Central memory CD4-positive, alpha-beta T cell (primary cell): ENCODE results near the gene MEF2D.

Experiments used
- DNase-seq: peaks from one replicate; pipeline ENCODE4 v3.0.0; 2022

Gene MEF2D

GRCh38 chr1:156465747-156466365, 34.7 kb downstream of the MEF2D start:
- no peak for DNase-seq

- DNase-seq, result no peak
Measured at GRCh38 chr1:156464825-156465452, 35.6 kb downstream of the MEF2D start.

- DNase-seq, result no peak
Measured at GRCh38 chr1:156464335-156464734, 36.2 kb downstream of the MEF2D start.

GRCh38 chr1:156463874-156464273, 36.7 kb downstream of the MEF2D start:
- no peak for DNase-seq

DNA sequence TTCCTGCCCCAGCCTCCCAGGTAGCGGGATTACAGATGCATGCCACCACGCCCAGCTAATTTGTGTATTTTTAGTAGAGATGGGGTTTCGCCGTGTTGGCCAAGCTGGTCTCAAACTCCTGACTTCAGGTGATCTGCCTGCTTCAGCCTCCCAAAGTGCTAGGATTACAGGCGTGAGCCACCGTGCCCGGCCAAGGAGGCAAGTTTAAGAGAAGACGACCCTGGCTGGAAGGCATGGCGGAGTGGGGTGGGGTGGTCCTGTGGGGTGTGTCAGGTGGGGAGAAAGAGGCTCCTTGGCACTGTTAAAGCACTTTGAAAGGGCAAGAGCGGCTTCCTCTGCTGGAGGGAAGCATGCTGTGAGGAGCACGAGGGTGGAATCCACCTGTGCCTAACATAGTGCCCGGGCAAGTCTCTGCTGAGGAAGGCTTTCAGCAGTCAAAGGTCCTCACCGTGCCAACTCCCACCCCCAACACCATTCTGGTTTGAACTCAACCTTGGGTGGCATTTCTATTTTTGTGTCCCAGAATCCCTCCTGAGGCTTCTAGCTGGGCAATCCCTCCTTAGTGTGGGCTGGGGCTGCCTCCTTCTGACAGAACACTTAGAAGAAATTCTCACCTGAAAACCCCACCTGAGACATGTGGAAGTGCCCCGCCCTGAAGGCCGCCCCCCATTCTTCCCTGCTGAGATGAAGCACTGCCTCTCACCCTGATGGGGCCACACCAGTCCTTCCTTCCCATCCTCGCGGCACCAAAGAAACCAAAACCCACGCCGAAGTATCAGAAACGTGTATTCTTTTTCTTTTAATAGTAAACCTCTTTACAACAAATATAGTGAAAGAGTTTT, 37.4 kb downstream of the MEF2D start:
- no peak for DNase-seq

GRCh38 chr1:156461781-156462647, 38.6 kb downstream of the MEF2D start:
- no peak for DNase-seq

- DNase-seq, result no peak
Measured at GRCh38 chr1:156461109-156461508, 39.5 kb downstream of the MEF2D start.

DNA sequence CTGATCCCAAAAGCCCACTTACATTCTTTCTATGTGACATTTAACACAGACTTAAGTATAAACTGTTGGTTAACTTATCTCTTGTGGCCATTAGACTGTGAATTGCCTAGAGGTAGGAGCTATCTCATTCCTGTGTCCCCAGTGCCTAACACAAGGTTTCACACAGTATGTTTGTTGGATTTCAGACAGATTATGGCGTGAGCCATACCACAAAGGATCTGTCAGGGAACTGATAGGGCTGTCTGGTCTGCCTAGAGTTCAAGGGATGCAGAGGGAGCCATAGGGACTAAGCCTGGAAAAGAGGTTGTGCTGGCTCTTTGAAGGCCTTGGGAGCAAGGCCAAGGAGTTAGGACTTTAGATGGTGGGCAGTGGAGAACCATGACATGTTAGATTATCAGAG, 40.0 kb downstream of the MEF2D start:
- DNase-seq, result no peak

DNA sequence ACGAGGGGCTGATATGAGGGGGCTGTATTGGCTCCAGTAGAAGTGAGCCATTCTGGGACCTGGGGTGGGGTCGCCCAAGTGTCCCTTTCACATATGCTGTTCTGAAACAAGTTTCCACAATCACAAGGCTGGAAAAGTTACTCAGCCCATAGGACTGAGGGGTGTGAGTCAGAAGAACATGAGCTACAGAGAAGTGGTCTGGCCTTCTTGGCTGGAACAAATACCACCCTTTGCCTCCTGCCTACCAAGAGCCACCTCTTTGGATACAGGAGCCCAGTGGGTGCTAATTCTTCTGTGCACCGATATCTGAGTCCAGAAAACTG, 42.4 kb downstream of the MEF2D start:
- no peak for DNase-seq

DNA sequence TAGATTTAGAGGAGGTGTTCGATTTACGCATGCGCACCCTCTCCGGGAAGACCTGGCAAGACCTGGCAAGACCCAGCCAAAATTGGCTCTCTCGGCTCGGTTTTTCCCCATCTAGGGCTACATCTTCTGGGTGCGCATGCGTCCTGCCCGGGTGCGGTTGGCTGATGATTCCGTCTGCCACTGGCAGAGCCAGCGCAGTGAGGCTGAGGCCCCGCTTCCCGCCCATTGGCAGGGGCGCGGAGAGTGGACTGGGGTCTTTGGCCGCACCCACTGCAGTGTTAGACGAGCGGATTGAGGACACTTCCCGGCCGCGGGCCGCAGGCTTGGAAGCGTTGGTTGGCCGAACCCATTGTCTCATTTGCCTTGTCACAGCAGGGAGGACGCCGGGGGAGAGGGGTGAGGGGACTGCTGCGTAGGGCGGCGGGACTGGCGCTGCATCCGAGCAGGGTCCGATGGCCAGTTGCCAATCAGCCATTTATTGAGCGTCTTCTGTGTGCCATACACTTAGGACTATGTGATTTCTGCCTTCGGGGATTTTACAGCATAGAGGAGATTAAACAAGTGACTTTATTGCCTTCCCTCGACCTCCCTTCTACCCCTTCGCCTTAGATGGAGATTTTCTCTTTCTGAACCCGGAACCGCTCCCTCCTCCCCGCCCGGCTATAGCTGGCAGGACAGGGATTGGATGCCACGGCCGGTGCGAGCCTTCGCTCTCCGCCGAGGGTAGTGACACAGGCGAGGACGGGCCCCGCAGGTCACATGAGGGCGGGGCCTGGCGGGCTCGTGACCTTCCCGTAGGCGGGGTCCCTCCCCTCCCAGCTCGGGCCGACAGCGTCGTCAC, 43.7 kb downstream of the MEF2D start:
- DNase-seq, result peak; percentile 97

- no peak for DNase-seq
Measured at GRCh38 chr1:156455362-156455761, 45.2 kb downstream of the MEF2D start.

DNA sequence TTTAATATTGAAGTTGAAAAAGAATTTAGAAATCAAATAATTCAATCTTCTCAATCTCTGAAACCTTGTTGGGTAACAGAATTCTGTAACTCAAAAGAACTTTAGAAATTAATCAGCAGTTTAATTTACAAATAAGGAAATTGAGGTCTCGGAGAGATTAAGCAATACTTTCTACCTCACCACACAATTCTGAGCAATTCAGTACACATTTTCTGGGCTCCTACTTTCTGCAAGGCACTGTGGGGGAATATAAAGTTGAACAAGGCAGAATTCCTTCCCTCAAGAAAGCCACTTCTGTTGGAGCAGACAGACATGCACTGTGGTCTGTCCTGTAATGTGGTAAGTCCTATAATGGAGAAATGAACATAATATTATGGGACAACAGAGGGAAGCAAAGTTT, 47.7 kb downstream of the MEF2D start:
- no peak for DNase-seq

GRCh38 chr1:156451505-156452160, 48.9 kb downstream of the MEF2D start:
- no peak for DNase-seq

GRCh38 chr1:156448134-156448967, 52.2 kb downstream of the MEF2D start:
- no peak for DNase-seq

GRCh38 chr1:156445789-156446263, 54.7 kb downstream of the MEF2D start:
- peak; percentile 68 for DNase-seq

GRCh38 chr1:156444407-156445001, 56.1 kb downstream of the MEF2D start:
- DNase-seq, result no peak

DNA sequence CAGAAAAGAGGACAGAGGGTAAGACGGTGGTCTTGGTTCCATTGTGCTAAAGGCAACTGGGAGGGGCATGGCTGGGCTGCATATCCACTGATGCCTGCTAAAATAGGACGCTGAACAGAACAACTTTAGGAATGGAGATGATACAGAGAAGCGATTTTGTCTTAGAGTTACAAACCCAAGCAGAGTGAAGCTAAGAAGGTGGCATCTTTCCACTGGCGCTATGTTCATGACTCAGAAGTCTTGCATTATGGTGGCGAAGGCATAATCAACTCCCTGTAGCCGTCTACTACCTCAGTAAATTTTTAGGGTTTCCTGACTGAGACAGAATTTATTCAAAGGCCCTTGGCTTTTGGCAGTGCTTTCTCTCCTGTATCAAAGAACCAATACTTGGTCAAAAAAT, 57.3 kb downstream of the MEF2D start:
- DNase-seq, result no peak

- no peak for DNase-seq
Measured at GRCh38 chr1:156440654-156441437, 59.7 kb downstream of the MEF2D start.

GRCh38 chr1:156439777-156440183, 60.8 kb downstream of the MEF2D start:
- DNase-seq, result no peak
